Activated CD4-positive, alpha-beta T cell treated with anti-CD3 and anti-CD28 coated beads, Interleukin-2, Interleukin-4, amounts not matched to agents 100 ng/mL and 50 ng/mL, durations not matched to agents 16 hours and 8 hours (primary cell): ENCODE data around the gene MYD88.

Experiments
- DNase-seq: peaks from one replicate; pipeline ENCODE4 v3.0.0-alpha.2; 2020; ENCODE audit warnings: low spot score

Gene MYD88

DNA sequence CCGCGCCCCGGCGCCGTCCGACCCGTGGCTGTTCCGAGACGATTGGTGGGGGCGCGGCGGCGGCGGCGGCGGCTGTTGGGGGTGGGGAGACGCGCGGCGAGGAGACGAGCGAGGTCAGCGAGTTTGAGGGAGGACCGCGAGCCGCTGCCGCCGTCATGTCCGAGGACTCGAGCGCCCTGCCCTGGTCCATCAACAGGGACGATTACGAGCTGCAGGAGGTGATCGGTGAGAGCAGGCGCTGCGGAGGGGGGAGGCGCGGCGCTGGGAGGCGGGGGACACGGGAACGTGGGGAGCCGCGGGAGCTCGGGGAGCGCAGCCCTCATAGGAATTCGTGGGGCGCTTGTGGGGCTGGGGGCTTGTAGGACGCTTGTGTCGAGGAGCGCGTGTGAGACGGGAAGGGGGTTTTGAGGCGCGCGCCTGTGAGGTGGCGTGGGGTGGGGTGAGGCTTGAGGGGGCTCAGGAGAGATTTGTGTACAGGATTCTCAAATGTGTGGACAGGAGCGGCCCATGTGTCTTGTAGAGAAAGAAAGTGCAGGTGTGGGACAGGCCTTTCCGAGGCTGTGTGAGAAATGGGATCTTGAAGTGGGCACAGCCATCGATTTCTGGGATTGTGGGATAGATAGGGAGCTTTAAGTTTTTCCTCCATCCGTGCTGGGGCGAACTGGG lies 27.4 kb downstream of the MYD88 start:
- peak; percentile 32 for DNase-seq

DNA sequence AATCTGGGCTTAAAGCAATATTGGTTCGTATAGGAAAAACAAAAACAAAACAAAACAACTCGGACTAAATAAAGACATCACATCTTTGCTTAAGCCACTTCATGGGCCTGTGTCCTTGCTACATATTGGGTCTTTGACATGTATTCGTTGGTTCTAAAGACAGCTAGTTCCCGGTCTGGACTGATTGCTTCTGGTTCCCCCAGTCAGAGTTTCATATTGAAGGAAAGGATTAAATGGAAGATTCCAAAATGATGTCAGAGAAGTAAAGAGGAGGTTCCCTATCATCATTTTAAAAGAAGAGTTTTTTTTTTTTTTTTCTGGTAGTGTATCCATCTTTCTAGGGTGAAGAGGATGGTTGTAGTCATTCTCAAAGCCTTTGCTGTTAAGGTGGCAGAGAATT lies 29.1 kb downstream of the MYD88 start:
- DNase-seq: no peak

DNA sequence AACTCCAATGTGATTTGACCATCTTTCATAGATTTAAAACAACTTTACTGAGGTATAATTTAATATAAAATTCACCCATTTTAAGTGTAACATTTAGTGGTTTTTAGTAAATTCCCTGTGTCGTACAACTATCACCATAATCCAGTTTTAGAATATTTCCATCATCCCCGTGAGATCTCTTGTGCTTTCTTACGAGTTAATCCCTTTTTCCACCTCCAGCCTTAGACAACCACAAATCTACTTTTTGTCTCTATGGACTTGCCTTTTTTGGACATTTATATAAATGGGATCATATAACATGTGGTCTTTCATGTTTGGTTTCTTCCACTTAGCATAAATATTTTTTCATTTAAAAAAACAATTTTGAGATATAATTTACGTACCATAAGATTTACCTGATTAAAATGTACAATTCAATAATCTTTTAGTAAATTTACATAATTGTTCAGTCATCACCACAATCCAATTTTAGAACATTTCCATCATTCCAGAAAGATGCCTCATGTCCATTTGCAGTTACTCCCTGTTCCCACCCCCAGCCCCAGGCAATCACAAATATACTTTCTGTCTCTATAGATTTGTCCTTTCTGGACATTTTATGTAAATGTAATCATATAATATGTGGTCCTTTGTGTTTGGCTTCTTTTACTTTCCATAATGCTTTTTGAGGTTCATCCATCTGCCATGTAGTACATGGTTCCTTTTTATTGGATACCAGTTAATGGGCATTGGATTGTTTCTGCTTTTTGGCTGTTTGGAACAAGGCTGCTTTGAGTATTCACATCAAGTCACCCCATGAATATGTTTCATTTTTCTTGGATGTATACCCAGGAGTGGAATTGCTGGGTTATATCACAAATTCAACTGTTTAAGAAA lies 29.9 kb downstream of the MYD88 start:
- DNase-seq: no peak

DNA sequence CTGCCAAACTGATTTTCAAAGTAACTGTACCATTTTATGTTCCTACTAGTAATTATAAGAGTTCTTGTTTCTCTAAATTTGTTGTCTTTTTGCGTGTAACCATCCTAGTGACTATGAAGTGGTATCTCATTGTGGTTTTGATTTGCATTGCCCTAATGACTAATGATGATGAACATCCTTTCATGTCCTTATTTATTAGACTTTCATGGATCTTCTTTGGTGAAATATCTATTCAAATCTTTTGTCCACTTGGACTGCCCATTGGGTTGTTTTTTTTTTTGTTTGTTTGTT lies 30.5 kb downstream of the MYD88 start:
- DNase-seq: peak; percentile 49

DNA sequence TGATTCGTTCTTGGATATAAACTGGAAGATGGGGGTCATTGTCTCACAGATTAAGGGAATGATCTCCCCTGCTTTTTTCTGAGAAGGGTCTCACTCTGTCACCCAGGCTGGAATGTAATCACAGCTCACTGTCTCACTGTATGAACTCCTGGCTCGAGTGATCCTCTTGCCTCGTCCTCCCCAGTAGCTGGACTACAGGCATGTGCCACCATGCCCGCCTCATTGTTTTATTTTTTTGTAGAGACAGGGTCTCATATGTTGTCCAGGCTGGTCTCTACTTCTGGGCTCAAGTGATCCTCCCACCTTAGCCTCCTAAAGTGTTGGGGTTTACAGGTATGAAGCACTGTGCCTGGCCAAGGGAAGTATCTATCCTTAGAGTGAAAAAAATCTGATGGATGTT lies 32.3 kb downstream of the MYD88 start:
- no peak for DNase-seq

DNA sequence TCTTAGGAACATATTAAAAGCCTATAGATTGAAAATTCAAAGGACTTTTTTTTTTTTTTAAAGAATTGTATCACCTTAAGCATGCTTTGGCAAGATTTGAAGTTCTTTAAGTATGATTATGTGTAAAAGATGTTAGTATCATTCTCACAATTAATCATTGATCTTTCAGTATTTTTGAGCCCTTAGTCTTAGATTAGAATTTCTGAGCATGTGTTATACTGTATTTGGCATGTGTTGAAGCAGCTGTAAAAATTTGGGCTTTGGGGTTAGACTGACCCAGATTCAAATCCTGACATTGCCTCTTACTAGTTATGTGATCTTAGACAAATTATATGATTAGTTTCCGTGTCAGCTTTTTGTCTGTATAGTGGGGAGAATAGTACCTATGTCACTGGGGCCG lies 33.2 kb downstream of the MYD88 start:
- DNase-seq: no peak

DNA sequence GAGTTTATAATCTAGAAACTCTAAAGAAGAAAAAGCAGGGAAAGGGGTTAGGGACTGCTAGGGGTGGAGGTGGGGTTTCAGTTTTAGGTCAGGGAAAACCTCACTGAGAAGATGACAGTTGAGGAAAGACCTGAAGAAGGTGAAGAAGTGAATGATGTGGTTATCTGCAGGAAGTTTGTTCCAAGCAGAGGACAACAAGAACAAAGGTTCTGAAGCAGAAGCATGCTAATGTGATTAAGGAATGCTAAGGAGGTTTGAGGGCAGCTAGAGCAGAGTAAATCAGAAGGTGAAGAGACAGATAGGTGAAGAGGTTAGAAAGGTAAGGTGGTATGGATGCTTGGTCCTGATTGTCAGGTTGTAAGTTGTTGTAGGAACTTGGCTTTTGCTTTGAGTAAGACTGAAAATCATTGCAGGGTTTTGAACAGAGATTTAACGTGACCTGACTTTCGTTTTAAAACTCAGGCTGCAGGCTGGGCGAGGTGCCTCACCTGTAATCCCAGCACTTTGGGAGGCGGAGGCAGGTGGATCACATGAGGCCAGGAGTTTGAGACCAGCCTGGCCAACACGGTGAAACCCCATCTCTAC lies 35.5 kb downstream of the MYD88 start:
- DNase-seq: peak; percentile 44

DNA sequence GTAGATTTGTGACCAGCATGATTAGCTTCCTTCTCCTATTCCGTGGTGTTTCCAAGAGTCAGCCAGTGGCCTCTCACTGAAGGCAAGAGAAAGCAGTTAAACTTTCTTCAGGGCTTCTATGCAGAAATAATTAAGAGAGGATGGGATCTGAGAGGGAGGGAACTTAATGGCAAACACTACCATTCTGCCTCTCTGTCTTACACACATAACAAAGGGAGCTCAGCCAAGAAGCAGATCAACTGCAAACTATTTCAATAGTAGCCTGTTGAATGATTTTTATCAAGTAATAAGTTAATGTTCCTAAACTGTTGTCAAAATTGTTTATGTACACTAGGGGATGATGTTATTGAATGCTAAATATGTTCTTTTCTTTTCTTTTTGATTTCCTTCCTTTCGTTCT lies 38.7 kb downstream of the MYD88 start:
- DNase-seq: no peak

DNA sequence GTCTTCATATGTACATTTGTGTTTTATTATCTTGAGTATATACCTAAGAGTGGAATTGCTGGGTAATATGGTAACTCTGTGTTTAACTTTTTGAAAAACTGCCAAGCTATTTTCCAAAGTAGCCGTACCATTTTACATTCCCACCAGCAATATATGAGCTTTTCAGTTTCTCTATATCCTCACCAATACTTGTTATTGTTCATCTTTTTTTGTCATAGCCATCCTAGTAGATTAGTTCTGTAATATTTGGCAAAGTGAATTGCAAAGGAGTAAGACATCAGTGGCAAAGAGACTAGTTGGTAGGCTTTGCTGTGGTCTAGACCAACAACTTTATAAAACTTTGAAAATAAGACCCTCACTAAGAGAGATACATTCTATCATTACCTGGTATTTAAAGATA lies 48.3 kb downstream of the MYD88 start:
- DNase-seq: no peak

DNA sequence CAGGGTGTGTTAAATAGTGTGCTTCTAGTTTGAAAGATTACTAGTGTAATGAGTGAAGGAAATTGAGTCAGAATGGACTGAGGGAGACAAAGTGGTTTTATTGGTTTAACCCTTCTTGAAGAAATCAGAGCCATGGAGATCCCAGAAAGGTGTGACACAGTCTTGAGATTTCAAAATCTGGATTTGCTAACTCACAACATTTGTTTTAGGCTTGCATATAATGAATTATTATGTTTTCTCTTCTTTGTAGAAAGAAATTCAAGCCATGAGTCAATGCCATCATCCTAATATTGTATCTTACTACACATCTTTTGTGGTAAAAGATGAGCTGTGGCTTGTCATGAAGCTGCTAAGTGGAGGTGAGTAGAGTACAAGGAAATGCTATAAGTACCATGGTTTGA lies 52.0 kb downstream of the MYD88 start:
- DNase-seq: peak; percentile 43
